Mesenchymal stem cell (in vitro differentiated cells and primary cell): ENCODE results near the gene NTRK3.

Source experiments
- DNase-seq: peaks from one replicate; pipeline ENCODE4 v3.0.0-alpha.2; 2013
- H2AFZ ChIP-seq: one replicate; pipeline ENCODE4 v1.6.1; 2013; ENCODE audit warnings: low read depth, mild to moderate bottlenecking, control low read depth, inconsistent platforms, low read length, moderate library complexity
- H2AK5ac ChIP-seq: 2 replicates; pipeline ENCODE4 v1.6.1; 2013; ENCODE audit warnings: low read length, moderate library complexity, mild to moderate bottlenecking, inconsistent platforms; ENCODE audit not compliant: severe bottlenecking
- H2BK120ac ChIP-seq: one replicate; pipeline ENCODE4 v1.6.1; 2013; ENCODE audit warnings: low read depth, mild to moderate bottlenecking, inconsistent platforms, low read length, moderate library complexity
- H2BK12ac ChIP-seq, 2 experiments: one replicate each; pipeline ENCODE4 v1.6.1; 2013; ENCODE audit warnings: inconsistent platforms in 2 of 2, low read length in 2 of 2, mild to moderate bottlenecking in 2 of 2, moderate library complexity in 2 of 2, control low read depth in 1 of 2
- H2BK15ac ChIP-seq: one replicate; pipeline ENCODE4 v1.6.1; 2013; ENCODE audit warnings: mild to moderate bottlenecking, low read depth, inconsistent platforms; ENCODE audit not compliant: poor library complexity, severe bottlenecking
- H2BK5ac ChIP-seq: 2 replicates; pipeline ENCODE4 v1.6.1; 2013; ENCODE audit warnings: low read depth, mild to moderate bottlenecking, low read length, control low read depth, inconsistent platforms; ENCODE audit not compliant: poor library complexity, severe bottlenecking
- H3K14ac ChIP-seq, 2 experiments: one replicate each; pipeline ENCODE4 v1.6.1; 2013; ENCODE audit warnings: inconsistent platforms in 2 of 2, low read length in 2 of 2, control low read depth in 1 of 2, mild to moderate bottlenecking in 1 of 2, moderate library complexity in 1 of 2
- H3K18ac ChIP-seq, 2 experiments: one replicate each; pipeline ENCODE4 v1.6.1; 2013; ENCODE audit warnings: inconsistent platforms in 2 of 2, low read length in 2 of 2, control low read depth in 1 of 2, low read depth in 1 of 2, mild to moderate bottlenecking in 1 of 2
- H3K23ac ChIP-seq, 2 experiments: one replicate each; pipeline ENCODE4 v1.6.1; 2013; ENCODE audit warnings: inconsistent platforms in 2 of 2, low read length in 2 of 2, mild to moderate bottlenecking in 2 of 2, moderate library complexity in 2 of 2, control low read depth in 1 of 2
- H3K27ac ChIP-seq: 2 replicates; pipeline ENCODE4 v1.5.1; 2013; ENCODE audit warnings: mild to moderate bottlenecking, moderate library complexity, low read length, control low read depth, inconsistent platforms; ENCODE audit not compliant: poor library complexity, severe bottlenecking
- H3K27me3 ChIP-seq, 2 experiments: 2 replicates each; pipeline versions ENCODE4 v1.6.1 to v1.7.0; 2013; ENCODE audit warnings: low read length in 2 of 2, mild to moderate bottlenecking in 2 of 2, moderate library complexity in 2 of 2, control low read depth in 1 of 2, inconsistent platforms in 1 of 2; ENCODE audit not compliant: control insufficient read depth in 1 of 2, insufficient read depth in 1 of 2
- H3K36me3 ChIP-seq, 2 experiments: 2 replicates each; pipeline versions ENCODE4 v1.6.1 to v1.7.0; 2013; ENCODE audit warnings: low read length in 2 of 2, control low read depth in 1 of 2, inconsistent platforms in 1 of 2, low read depth in 1 of 2, mild to moderate bottlenecking in 1 of 2; ENCODE audit not compliant: insufficient read depth in 2 of 2, control insufficient read depth in 1 of 2
- H3K4ac ChIP-seq, 2 experiments: one replicate each; pipeline ENCODE4 v1.6.1; 2013; ENCODE audit warnings: inconsistent platforms in 2 of 2, low read length in 2 of 2, mild to moderate bottlenecking in 2 of 2, moderate library complexity in 2 of 2, control low read depth in 1 of 2, low read depth in 1 of 2
- H3K4me1 ChIP-seq: 2 replicates; pipeline ENCODE4 v1.6.1; 2013; ENCODE audit warnings: low read depth, low read length, control low read depth; ENCODE audit not compliant: control insufficient read depth, insufficient read depth
- H3K4me2 ChIP-seq: 2 replicates; pipeline ENCODE4 v1.6.1; 2013; ENCODE audit warnings: low read length, mild to moderate bottlenecking, inconsistent platforms; ENCODE audit not compliant: poor library complexity, severe bottlenecking
- H3K4me3 ChIP-seq, 2 experiments: 2 replicates each; pipeline versions ENCODE4 v1.5.1 to v1.7.0; 2013; ENCODE audit warnings: low read length in 2 of 2, mild to moderate bottlenecking in 2 of 2, control low read depth in 1 of 2, low read depth in 1 of 2; ENCODE audit not compliant: insufficient read depth in 1 of 2
- H3K79me1 ChIP-seq: replicated peaks from 2 replicates; pipeline ENCODE4 v1.6.1; 2013; ENCODE audit warnings: mild to moderate bottlenecking, control low read depth, low read length, inconsistent platforms; ENCODE audit not compliant: poor library complexity, severe bottlenecking
- H3K9ac ChIP-seq: 2 replicates; pipeline ENCODE4 v1.7.0; 2013; ENCODE audit warnings: mild to moderate bottlenecking, low read length, moderate library complexity
- H3K9me3 ChIP-seq: 2 replicates; pipeline ENCODE4 v1.7.0; 2013; ENCODE audit warnings: mild to moderate bottlenecking, low read length; ENCODE audit not compliant: control insufficient read depth
- H4K8ac ChIP-seq: one replicate; pipeline ENCODE4 v1.6.1; 2013; ENCODE audit warnings: inconsistent platforms, mild to moderate bottlenecking, low read length, moderate library complexity
- H4K91ac ChIP-seq: one replicate; pipeline ENCODE4 v1.6.1; 2013; ENCODE audit warnings: mild to moderate bottlenecking, low read length, inconsistent platforms
- WGBS: methylation state at CpG from one replicate; pipeline ENCODE4 v1.1.7; 2013; ENCODE audit warnings: mixed read lengths; 5-methylcytosine and 5-hydroxymethylcytosine counted together

The NTRK3 gene

GRCh38 chr15:87860743-87861142, 395.8 kb downstream of the NTRK3 start:
- no peak overlapping the region for H2BK15ac ChIP-seq
- no peaks in the 10 kb centered on the region for H3K4me1 ChIP-seq
- H4K91ac ChIP-seq, result no peak overlapping the region
- no peak overlapping the region for H3K27ac ChIP-seq
- no peaks in the 10 kb centered on the region for H3K79me1 ChIP-seq
- no peak overlapping the region for H2BK5ac ChIP-seq
- peaks cover 0 to 11% of the 10 kb centered on the region in 2 experiments for H3K27me3 ChIP-seq
- no peak overlapping the region for H3K4me3 ChIP-seq
- 74% methylated on average over 1 of the region's 3 CpGs for WGBS
- no peak overlapping the region for H3K18ac ChIP-seq
- no peak overlapping the region for H2AK5ac ChIP-seq
- H3K14ac ChIP-seq, result no peak overlapping the region
- no peak overlapping the region for H2BK120ac ChIP-seq
- no peak overlapping the region for H2AFZ ChIP-seq
- no peaks in the 10 kb centered on the region for H3K36me3 ChIP-seq
- no peak overlapping the region for H3K23ac ChIP-seq
- peaks cover 4% of the 10 kb centered on the region for H3K9me3 ChIP-seq
- H2BK12ac ChIP-seq, result no peak overlapping the region
- no peak overlapping the region for H3K4ac ChIP-seq
- no peak overlapping the region for H3K9ac ChIP-seq
- no peak overlapping the region for H4K8ac ChIP-seq
- no peak for DNase-seq
- H3K4me2 ChIP-seq, result no peak overlapping the region

GRCh38 chr15:87858651-87859050, 397.9 kb downstream of the NTRK3 start:
- Histone ChIP-seq H2BK15ac (no peak overlapping the region), H3K9ac (no peak overlapping the region), H2AK5ac (no peak overlapping the region), H2BK12ac (no peak overlapping the region), H2BK5ac (no peak overlapping the region), H3K18ac (no peak overlapping the region), H3K4ac (no peak overlapping the region), H4K91ac (no peak overlapping the region), H3K9me3 (peaks cover 4% of the 10 kb centered on the region), H4K8ac (no peak overlapping the region), H3K4me1 (no peaks in the 10 kb centered on the region), H3K36me3 (no peaks in the 10 kb centered on the region), H3K27ac (no peak overlapping the region), H3K4me3 (no peak overlapping the region), H3K14ac (no peak overlapping the region), H3K27me3 (peaks cover 0 to 17% of the 10 kb centered on the region in 2 experiments), H3K23ac (no peak overlapping the region), H3K79me1 (no peaks in the 10 kb centered on the region), H2AFZ (no peak overlapping the region), H3K4me2 (no peak overlapping the region), H2BK120ac (no peak overlapping the region)
- no peak for DNase-seq
- WGBS, result 83% methylated on average over 2 of the region's 2 CpGs

- Histone ChIP-seq H3K27ac (no peak overlapping the region), H3K9ac (no peak overlapping the region), H2BK12ac (no peak overlapping the region), H3K79me1 (no peaks in the 10 kb centered on the region), H3K4me2 (no peak overlapping the region), H2BK5ac (no peak overlapping the region), H3K23ac (no peak overlapping the region), H2AFZ (no peak overlapping the region), H2BK120ac (no peak overlapping the region), H2AK5ac (no peak overlapping the region), H3K4me1 (no peaks in the 10 kb centered on the region), H3K18ac (no peak overlapping the region), H3K27me3 (peaks cover 0 to 8% of the 10 kb centered on the region in 2 experiments), H3K4me3 (no peak overlapping the region), H4K91ac (no peak overlapping the region), H3K4ac (no peak overlapping the region), H3K9me3 (peaks cover 4% of the 10 kb centered on the region), H3K14ac (no peak overlapping the region), H2BK15ac (no peak overlapping the region), H4K8ac (no peak overlapping the region), H3K36me3 (no peaks in the 10 kb centered on the region)
- 100% methylated on average over 2 of the region's 2 CpGs for WGBS
- no peak for DNase-seq
Observed at GRCh38 chr15:87851497-87851896, 405.0 kb downstream of the NTRK3 start.

GRCh38 chr15:87850916-87851315, 405.6 kb downstream of the NTRK3 start:
- H3K36me3 ChIP-seq, result no peaks in the 10 kb centered on the region
- 82% methylated on average over 4 of the region's 4 CpGs for WGBS
- H2BK15ac ChIP-seq, result no peak overlapping the region

More at GRCh38 chr15:87850916-87851315, 405.6 kb downstream of the NTRK3 start:
- no peak overlapping the region for H3K23ac ChIP-seq
- H3K27me3 ChIP-seq, result peaks cover 0 to 8% of the 10 kb centered on the region in 2 experiments
- H2BK5ac ChIP-seq, result no peak overlapping the region
- no peak overlapping the region for H2BK12ac ChIP-seq
- no peak overlapping the region for H4K91ac ChIP-seq
- no peak overlapping the region for H3K14ac ChIP-seq
- H2BK120ac ChIP-seq, result no peak overlapping the region
- no peak overlapping the region for H2AFZ ChIP-seq
- H3K27ac ChIP-seq, result no peak overlapping the region
- no peaks in the 10 kb centered on the region for H3K79me1 ChIP-seq
- no peak overlapping the region for H3K4ac ChIP-seq
- H4K8ac ChIP-seq, result no peak overlapping the region
- no peak overlapping the region for H3K18ac ChIP-seq
- no peak overlapping the region for H3K4me2 ChIP-seq
- H3K9ac ChIP-seq, result no peak overlapping the region
- no peak overlapping the region for H3K4me3 ChIP-seq
- DNase-seq, result no peak
- H3K9me3 ChIP-seq, result peaks cover under 1% of the 10 kb centered on the region
- no peak overlapping the region for H2AK5ac ChIP-seq
- no peaks in the 10 kb centered on the region for H3K4me1 ChIP-seq
